ENCODE measurements around the gene TIAM2. TPM values are rescaled to one million over a fixed set of nuclear protein-coding genes. Genes with fewer than 3 reads are reported as not detected.

TIAM2 gene
- total and polyA plus RNA-seq, 2 experiments from 2014 or later = 5.5 to 16.9 TPM

- no peak for DNase-seq (ENCODE audit: low spot score)
- TF ChIP-seq EZH2 (IDR thresholded peaks at IDR 0.05; ENCODE audit: borderline replicate concordance) = no peak
- no peak for TF ChIP-seq EZH2phosphoT487 (IDR thresholded peaks at IDR 0.05; ENCODE audit: low read depth, severe bottlenecking, unreplicated experiment)
- Histone ChIP-seq H3K27me3 (no peaks in the 10 kb centered on the region), H3K79me2 (no peaks in the 10 kb centered on the region), H3K4me2 (no peak overlapping the region), H3K4me3 (no peak overlapping the region), H3K4me1 (ENCODE audit: insufficient read depth) (no peaks in the 10 kb centered on the region), H2AFZ (no peak overlapping the region), H3K36me3 (replicated peaks; ENCODE audit: insufficient read depth, low read depth) (no peaks in the 10 kb centered on the region), H3K9me2 (replicated peaks; ENCODE audit: insufficient read depth) (no peaks in the 10 kb centered on the region), H3K27ac (peak overlapping the region; percentile 34), H3K9me3 (ENCODE audit: low read depth) (no peaks in the 10 kb centered on the region), H4K20me1 (ENCODE audit: insufficient read depth, poor library complexity, severe bottlenecking) (no peaks in the 10 kb centered on the region)
- 92% methylated on average over 7 of the region's 7 CpGs for WGBS (ENCODE audit: low lambda C conversion rate, missing lambda C conversion rate)
These were observed 72.0 kb downstream of the TIAM2 start for GRCh38 chr6:155066921-155067680.

- no peak for DNase-seq (ENCODE audit: low spot score)
- Histone ChIP-seq H2AFZ (no peak overlapping the region), H3K4me2 (no peak overlapping the region), H3K27ac (no peak overlapping the region), H3K4me3 (no peak overlapping the region), H3K27me3 (no peaks in the 10 kb centered on the region), H3K9me2 (replicated peaks; ENCODE audit: insufficient read depth) (no peaks in the 10 kb centered on the region), H3K9me3 (ENCODE audit: low read depth) (no peaks in the 10 kb centered on the region), H3K79me2 (no peaks in the 10 kb centered on the region), H3K4me1 (ENCODE audit: insufficient read depth) (no peaks in the 10 kb centered on the region), H3K36me3 (replicated peaks; ENCODE audit: insufficient read depth, low read depth) (no peaks in the 10 kb centered on the region), H4K20me1 (ENCODE audit: insufficient read depth, poor library complexity, severe bottlenecking) (no peaks in the 10 kb centered on the region)
- WGBS (ENCODE audit: low lambda C conversion rate, missing lambda C conversion rate) = 85% methylated on average over 9 of the region's 9 CpGs
- TF ChIP-seq EZH2 (IDR thresholded peaks at IDR 0.05; ENCODE audit: borderline replicate concordance) = no peak
- no peak for TF ChIP-seq CTCF (IDR thresholded peaks at IDR 0.05; ENCODE audit: poor library complexity)
- no peak for TF ChIP-seq EZH2phosphoT487 (IDR thresholded peaks at IDR 0.05; ENCODE audit: low read depth, severe bottlenecking, unreplicated experiment)
These were observed 73.0 kb downstream of the TIAM2 start for GRCh38 chr6:155067956-155068615.

- TF ChIP-seq CTCF (IDR thresholded peaks at IDR 0.05; ENCODE audit: poor library complexity) (no peak), EZH2phosphoT487 (IDR thresholded peaks at IDR 0.05; ENCODE audit: low read depth, severe bottlenecking, unreplicated experiment) (no peak), EZH2 (IDR thresholded peaks at IDR 0.05; ENCODE audit: borderline replicate concordance) (no peak)
- H3K27ac ChIP-seq = no peak overlapping the region
- H2AFZ ChIP-seq = no peak overlapping the region
- H3K79me2 ChIP-seq = no peaks in the 10 kb centered on the region
- no peaks in the 10 kb centered on the region for H3K9me3 ChIP-seq (ENCODE audit: low read depth)
- H3K36me3 ChIP-seq (replicated peaks; ENCODE audit: insufficient read depth, low read depth) = no peaks in the 10 kb centered on the region
- DNase-seq (ENCODE audit: low spot score) = no peak
- no peaks in the 10 kb centered on the region for H3K27me3 ChIP-seq
- H3K4me3 ChIP-seq = no peak overlapping the region
- no peak overlapping the region for H3K4me2 ChIP-seq
- no peaks in the 10 kb centered on the region for H3K9me2 ChIP-seq (replicated peaks; ENCODE audit: insufficient read depth)
- H4K20me1 ChIP-seq (ENCODE audit: insufficient read depth, poor library complexity, severe bottlenecking) = no peaks in the 10 kb centered on the region
- H3K4me1 ChIP-seq (ENCODE audit: insufficient read depth) = no peaks in the 10 kb centered on the region
These were observed 74.4 kb downstream of the TIAM2 start for GRCh38 chr6:155069543-155069942.

Data from hepatocyte (in vitro differentiated cells).